Colonic mucosa (tissue), 4 donors: ENCODE results near the gene SURF1. TPM values are rescaled to one million over a fixed set of nuclear protein-coding genes. Genes with fewer than 3 reads are reported as not detected.
"Not testable (repeated sequence)": the region's sequence is repeated elsewhere in the genome, so short reads cannot be mapped to it uniquely, and the experiment has no call there.

Experiments
- DNase-seq: peaks from one replicate; pipeline ENCODE4 v3.0.0-alpha.2; 2020
- H3K27ac ChIP-seq: fragments of 200-600 bp; one replicate; pipeline ENCODE4 v1.8.0; 2021
- H3K27me3 ChIP-seq: fragments of 200-600 bp; one replicate; pipeline ENCODE4 v1.8.0; 2021
- H3K36me3 ChIP-seq: fragments of 200-600 bp; one replicate; pipeline ENCODE4 v1.8.0; 2021
- H3K4me1 ChIP-seq: fragments of 200-600 bp; one replicate; pipeline ENCODE4 v1.8.0; 2021; ENCODE audit warnings: mild to moderate bottlenecking
- H3K4me3 ChIP-seq: fragments of 200-600 bp; one replicate; pipeline ENCODE4 v1.8.0; 2021
- H3K9ac ChIP-seq, 2 donors: one replicate each; pipeline ENCODE4 v1.7.0; 2013; ENCODE audit warnings: control low read depth in 2 of 2, low read depth in 2 of 2, low read length in 2 of 2
- H3K9me3 ChIP-seq: fragments of 200-600 bp; one replicate; pipeline ENCODE4 v1.8.0; 2021
- CTCF ChIP-seq: fragments of 200-600 bp; IDR thresholded peaks from one replicate; pipeline ENCODE4 v1.8.0; 2022; ENCODE audit warnings: antibody characterized with exemption, mild to moderate bottlenecking
- intact Hi-C: fragments of 100-400 bp; cut with DNase I; formaldehyde crosslinking; loops from one replicate; pipeline ENCODE4 v1.14.1; 2022
- total RNA-seq, 2 donors: library from RNA; stranded (reverse); fragmentation: NEBNext Ultra II Directional in 1 of 2; extraction: Animal tissue kit (Norgen Biotek cat#: 25700) in 1 of 2; gene quantifications; one replicate each; pipeline ENCODE4 v1.2.1, GENCODE V29; 2021
- donor health status: healthy.
- donor health status: DM: no; HTN: no; CAD: no.
- donor health status: DM: no; HTN: no; CAD: no.

Gene SURF1
- total RNA-seq, 2 donors from 2014 or later: 63.3 to 66.7 TPM

- H3K36me3 ChIP-seq: peaks cover 24% of the 10 kb centered on the region
- no peaks in the 10 kb centered on the region for H3K9me3 ChIP-seq
- H3K4me3 ChIP-seq: peak within 1 kb of the TSS; percentile 96
- peaks cover 18% of the 10 kb centered on the region for H3K4me1 ChIP-seq
- peak within 1 kb of the TSS; percentile 83 for H3K9ac ChIP-seq
- H3K27ac ChIP-seq: peak within 1 kb of the TSS; percentile 56
- intact Hi-C loops: no loop called here
- no peak for TF ChIP-seq CTCF
- DNase-seq: peak; percentile 94
- no peaks in the 10 kb centered on the region for H3K27me3 ChIP-seq
Measured at GRCh38 chr9:133335924-133336811, 20.1 kb downstream of the SURF1 start, which contains the start of gene SURF6. Gene SURF6, minus strand, starts transcription at chr9:133336188. Its CDS starts 56 bp downstream, at chr9:133336132.

- H3K9ac ChIP-seq: peak overlapping the region in 1 of 2 donors; percentile 83
- H3K36me3 ChIP-seq: peaks cover 29% of the 10 kb centered on the region
- H3K27me3 ChIP-seq, intact Hi-C loops, H3K9me3 ChIP-seq, DNase-seq: not testable (repeated sequence)
- H3K4me3 ChIP-seq: peak overlapping the region; percentile 96
- H3K4me1 ChIP-seq: peaks cover 18% of the 10 kb centered on the region
- peak overlapping the region; percentile 50 for H3K27ac ChIP-seq
Measured at GRCh38 chr9:133334888-133335287, 21.4 kb downstream of the SURF1 start.

- peaks cover 29% of the 10 kb centered on the region for H3K36me3 ChIP-seq
- intact Hi-C loops: no loop called here
Measured at GRCh38 chr9:133334161-133334560, 22.1 kb downstream of the SURF1 start.

GRCh38 chr9:133333566-133333965 lies 22.7 kb downstream of the SURF1 start:
- no peak for DNase-seq
- H3K9ac ChIP-seq: peak overlapping the region; percentile 35 to 70
- TF ChIP-seq CTCF: no peak
- peak overlapping the region; percentile 50 for H3K27ac ChIP-seq
- H3K27me3 ChIP-seq: no peaks in the 10 kb centered on the region
- peaks cover 18% of the 10 kb centered on the region for H3K4me1 ChIP-seq
- H3K36me3 ChIP-seq: peaks cover 29% of the 10 kb centered on the region
- intact Hi-C loops: no loop called here
- H3K4me3 ChIP-seq: no peak overlapping the region
- no peaks in the 10 kb centered on the region for H3K9me3 ChIP-seq

More at GRCh38 chr9:133334161-133334560, 22.1 kb downstream of the SURF1 start:
- Histone ChIP-seq H3K4me1 (peaks cover 18% of the 10 kb centered on the region), H3K27ac (peak overlapping the region; percentile 50), H3K27me3 (no peaks in the 10 kb centered on the region), H3K9ac (peak overlapping the region in 1 of 2 donors; percentile 83), H3K9me3 (no peaks in the 10 kb centered on the region), H3K4me3 (no peak overlapping the region)
- TF ChIP-seq CTCF: no peak
- DNase-seq: peak; percentile 88

- intact Hi-C loops: no loop called here
- peak overlapping the region in 1 of 2 donors; percentile 70 for H3K9ac ChIP-seq
- TF ChIP-seq CTCF: no peak
- H3K4me1 ChIP-seq: peaks cover 18% of the 10 kb centered on the region
- peaks cover 29% of the 10 kb centered on the region for H3K36me3 ChIP-seq
- no peaks in the 10 kb centered on the region for H3K27me3 ChIP-seq
- H3K4me3 ChIP-seq: no peak overlapping the region
- H3K27ac ChIP-seq: no peak overlapping the region
- H3K9me3 ChIP-seq: no peaks in the 10 kb centered on the region
- no peak for DNase-seq
Measured at GRCh38 chr9:133333011-133333410, 23.3 kb downstream of the SURF1 start.

- Histone ChIP-seq H3K4me1 (peaks cover 18% of the 10 kb centered on the region), H3K9me3 (no peaks in the 10 kb centered on the region), H3K9ac (no peak overlapping the region), H3K27ac (no peak overlapping the region), H3K36me3 (peaks cover 29% of the 10 kb centered on the region), H3K4me3 (no peak overlapping the region), H3K27me3 (no peaks in the 10 kb centered on the region)
- no peak for TF ChIP-seq CTCF
- intact Hi-C loops: no loop called here
- DNase-seq: no peak
Measured at GRCh38 chr9:133332381-133332730, 23.9 kb downstream of the SURF1 start.
